ENCODE results near the gene DHCR7. TPM values are rescaled to one million over a fixed set of nuclear protein-coding genes. Genes with fewer than 3 reads are reported as not detected.

The DHCR7 gene
- total and polyA plus RNA-seq, 2 donors (not counting 1 experiment from before 2014, with no cell fraction given) = 90.8 to 148 TPM

DNA sequence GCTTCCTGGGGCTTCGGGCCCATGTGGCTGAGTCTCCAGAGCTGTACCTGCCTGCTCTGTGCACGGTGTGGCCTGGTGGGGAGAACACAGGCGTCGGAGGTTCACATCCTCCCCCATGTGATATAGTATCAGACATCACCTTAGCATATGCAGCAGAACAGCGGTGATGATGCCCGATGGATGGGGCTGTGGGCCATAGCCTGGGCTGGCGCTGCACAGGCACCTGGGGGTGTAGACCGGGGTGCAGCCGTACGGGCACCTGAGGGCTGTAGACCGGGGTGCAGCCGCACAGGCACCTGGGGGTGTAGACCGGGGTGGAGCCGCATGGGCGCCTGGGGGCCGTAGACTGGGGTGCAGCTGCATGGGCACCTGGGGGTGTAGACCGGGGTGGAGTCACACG, 34.0 kb upstream of the DHCR7 start:
- Histone ChIP-seq H3K4me2 (ENCODE audit: extremely low read depth, insufficient read depth, low read length) (no peak overlapping the region), H3K27me3 (ENCODE audit: control insufficient read depth, insufficient read depth, low read length) (no peaks in the 10 kb centered on the region), H3K9ac (ENCODE audit: insufficient read depth, low read length) (no peak overlapping the region), H3K36me3 (ENCODE audit: control insufficient read depth, insufficient read depth, low read length) (peaks cover 38% of the 10 kb centered on the region), H3K9me3 (ENCODE audit: control insufficient read depth, insufficient read depth, low read depth, low read length) (no peaks in the 10 kb centered on the region), H2AFZ (ENCODE audit: low read length) (no peak overlapping the region), H3K4me1 (ENCODE audit: control insufficient read depth, extremely low read depth, insufficient read depth, low read length) (no peaks in the 10 kb centered on the region), H3K27ac (ENCODE audit: insufficient read depth, low read length) (no peak overlapping the region), H4K20me1 (ENCODE audit: control insufficient read depth, extremely low read depth, insufficient read depth, low read length) (no peaks in the 10 kb centered on the region), H3K79me2 (ENCODE audit: control insufficient read depth, insufficient read depth, low read length) (no peaks in the 10 kb centered on the region), H3K4me3 (replicated peaks in 1 of 4; ENCODE audit: control extremely low read depth in 1 of 4, insufficient read depth in 1 of 4, low read depth in 3 of 4, low read length in 4 of 4) (no peak overlapping the region)
- no peak for TF ChIP-seq EZH2 (IDR thresholded peaks at IDR 0.05; ENCODE audit: low read length, missing control alignments)
- TF ChIP-seq, protein P1, sequence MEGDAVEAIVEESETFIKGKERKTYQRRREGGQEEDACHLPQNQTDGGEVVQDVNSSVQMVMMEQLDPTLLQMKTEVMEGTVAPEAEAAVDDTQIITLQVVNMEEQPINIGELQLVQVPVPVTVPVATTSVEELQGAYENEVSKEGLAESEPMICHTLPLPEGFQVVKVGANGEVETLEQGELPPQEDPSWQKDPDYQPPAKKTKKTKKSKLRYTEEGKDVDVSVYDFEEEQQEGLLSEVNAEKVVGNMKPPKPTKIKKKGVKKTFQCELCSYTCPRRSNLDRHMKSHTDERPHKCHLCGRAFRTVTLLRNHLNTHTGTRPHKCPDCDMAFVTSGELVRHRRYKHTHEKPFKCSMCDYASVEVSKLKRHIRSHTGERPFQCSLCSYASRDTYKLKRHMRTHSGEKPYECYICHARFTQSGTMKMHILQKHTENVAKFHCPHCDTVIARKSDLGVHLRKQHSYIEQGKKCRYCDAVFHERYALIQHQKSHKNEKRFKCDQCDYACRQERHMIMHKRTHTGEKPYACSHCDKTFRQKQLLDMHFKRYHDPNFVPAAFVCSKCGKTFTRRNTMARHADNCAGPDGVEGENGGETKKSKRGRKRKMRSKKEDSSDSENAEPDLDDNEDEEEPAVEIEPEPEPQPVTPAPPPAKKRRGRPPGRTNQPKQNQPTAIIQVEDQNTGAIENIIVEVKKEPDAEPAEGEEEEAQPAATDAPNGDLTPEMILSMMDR (conservative IDR thresholded peaks at IDR 0.05 in 1 of 2, IDR thresholded peaks at IDR 0.05 in 1 of 2; ENCODE audit: low read depth in 1 of 2, low read length in 2 of 2) = no peak
- no peak for DNase-seq (ENCODE audit: low read depth in 2 of 2)

DNA sequence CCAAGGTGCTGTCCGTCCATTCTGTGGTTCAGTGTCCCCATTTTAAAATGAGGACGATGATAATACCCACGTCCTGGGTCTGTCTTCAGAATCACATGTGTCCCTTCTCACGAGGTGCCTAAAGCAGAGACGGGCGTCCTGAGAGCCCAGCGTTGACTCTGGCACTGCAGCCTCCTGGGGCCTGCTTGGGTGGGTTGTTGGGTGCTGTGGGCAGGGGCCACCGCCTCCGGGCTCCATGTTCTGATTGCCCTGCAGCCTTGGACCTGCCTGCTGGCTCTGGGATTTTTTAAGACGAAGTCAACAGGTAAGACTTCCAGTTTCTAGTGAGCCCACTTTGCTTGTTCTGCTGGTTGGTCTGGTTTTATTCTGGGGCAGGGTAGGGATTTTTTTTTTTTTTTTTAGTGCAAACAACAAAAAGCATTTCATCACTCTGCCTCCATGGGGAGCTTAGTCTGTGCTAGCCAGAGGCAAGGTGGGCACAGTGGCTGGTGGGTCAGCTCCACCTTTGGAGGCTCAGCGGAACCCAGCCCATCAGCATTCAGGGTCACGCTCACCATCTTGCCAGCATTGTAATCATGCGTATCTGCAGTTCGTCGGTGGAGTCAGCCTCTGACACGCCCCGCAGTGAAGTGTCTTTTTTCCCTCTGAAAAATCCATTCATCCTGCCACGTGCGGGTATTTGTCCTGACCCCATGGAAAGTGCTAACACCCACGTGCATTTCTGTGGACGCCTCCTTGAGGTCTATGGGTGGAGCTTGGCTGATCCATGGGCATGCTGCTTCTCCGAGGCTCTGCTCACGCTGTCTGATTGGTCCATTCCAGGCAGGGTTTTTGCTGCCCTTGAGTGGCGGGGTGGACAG, 33.1 kb upstream of the DHCR7 start:
- H2AFZ ChIP-seq (ENCODE audit: low read length) = no peak overlapping the region
- H3K79me2 ChIP-seq (ENCODE audit: control insufficient read depth, insufficient read depth, low read length) = no peaks in the 10 kb centered on the region
- H3K27me3 ChIP-seq (ENCODE audit: control insufficient read depth, insufficient read depth, low read length) = no peaks in the 10 kb centered on the region
- no peak overlapping the region for H3K4me2 ChIP-seq (ENCODE audit: extremely low read depth, insufficient read depth, low read length)
- H3K9ac ChIP-seq (ENCODE audit: insufficient read depth, low read length) = no peak overlapping the region
- H3K36me3 ChIP-seq (ENCODE audit: control insufficient read depth, insufficient read depth, low read length) = peaks cover 40% of the 10 kb centered on the region
- TF ChIP-seq, protein P1 (conservative IDR thresholded peaks at IDR 0.05 in 1 of 2, IDR thresholded peaks at IDR 0.05 in 1 of 2; ENCODE audit: low read depth in 1 of 2, low read length in 2 of 2) = no peak
- TF ChIP-seq EZH2 (IDR thresholded peaks at IDR 0.05; ENCODE audit: low read length, missing control alignments) = no peak
- no peaks in the 10 kb centered on the region for H3K4me1 ChIP-seq (ENCODE audit: control insufficient read depth, extremely low read depth, insufficient read depth, low read length)
- H3K27ac ChIP-seq (ENCODE audit: insufficient read depth, low read length) = no peak overlapping the region
- H3K9me3 ChIP-seq (ENCODE audit: control insufficient read depth, insufficient read depth, low read depth, low read length) = no peaks in the 10 kb centered on the region
- no peaks in the 10 kb centered on the region for H4K20me1 ChIP-seq (ENCODE audit: control insufficient read depth, extremely low read depth, insufficient read depth, low read length)
- no peak for DNase-seq (ENCODE audit: low read depth in 2 of 2)
- H3K4me3 ChIP-seq (replicated peaks in 1 of 4; ENCODE audit: control extremely low read depth in 1 of 4, insufficient read depth in 1 of 4, low read depth in 3 of 4, low read length in 4 of 4) = no peak overlapping the region

DNA sequence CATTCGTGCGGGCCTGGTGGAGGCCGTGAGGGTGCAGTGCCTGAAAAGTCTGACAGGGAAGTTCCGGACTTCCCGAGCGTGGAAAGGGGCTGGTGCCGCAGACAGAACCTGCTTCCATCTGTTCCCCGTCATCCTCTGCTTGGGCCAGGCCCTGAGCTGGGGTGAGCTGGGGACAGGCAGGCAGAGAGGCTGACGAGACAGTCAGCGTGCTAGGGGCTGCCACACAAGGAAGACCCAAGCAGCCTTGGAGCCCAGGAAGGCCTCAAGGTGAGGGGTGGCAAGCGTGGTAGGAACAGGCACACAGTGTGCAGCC, 30.3 kb upstream of the DHCR7 start:
- peaks cover 42% of the 10 kb centered on the region for H3K36me3 ChIP-seq (ENCODE audit: control insufficient read depth, insufficient read depth, low read length)
- H3K27me3 ChIP-seq (ENCODE audit: control insufficient read depth, insufficient read depth, low read length) = no peaks in the 10 kb centered on the region

More for the DNA sequence above, 30.3 kb upstream of the DHCR7 start:
- DNase-seq (ENCODE audit: low read depth in 2 of 2) = no peak
- Histone ChIP-seq H3K4me1 (ENCODE audit: control insufficient read depth, extremely low read depth, insufficient read depth, low read length) (no peaks in the 10 kb centered on the region), H3K9ac (ENCODE audit: insufficient read depth, low read length) (no peak overlapping the region), H3K9me3 (ENCODE audit: control insufficient read depth, insufficient read depth, low read depth, low read length) (no peaks in the 10 kb centered on the region), H3K27ac (ENCODE audit: insufficient read depth, low read length) (no peak overlapping the region), H2AFZ (ENCODE audit: low read length) (no peak overlapping the region), H3K4me2 (ENCODE audit: extremely low read depth, insufficient read depth, low read length) (no peak overlapping the region), H3K4me3 (replicated peaks in 1 of 4; ENCODE audit: control extremely low read depth in 1 of 4, insufficient read depth in 1 of 4, low read depth in 3 of 4, low read length in 4 of 4) (no peak overlapping the region), H4K20me1 (ENCODE audit: control insufficient read depth, extremely low read depth, insufficient read depth, low read length) (no peaks in the 10 kb centered on the region), H3K79me2 (ENCODE audit: control insufficient read depth, insufficient read depth, low read length) (no peaks in the 10 kb centered on the region)
- no peak for TF ChIP-seq EZH2 (IDR thresholded peaks at IDR 0.05; ENCODE audit: low read length, missing control alignments)
- TF ChIP-seq, protein P1 (conservative IDR thresholded peaks at IDR 0.05 in 1 of 2, IDR thresholded peaks at IDR 0.05 in 1 of 2; ENCODE audit: low read depth in 1 of 2, low read length in 2 of 2) = no peak

Data from fibroblast of lung (primary cell).